BLaER1 treated with 17β-estradiol and CSF1 and Interleukin-3, amounts not matched to agents 10 nM and 100 nM (cell line): ENCODE data around the gene TPRG1L.
"Not testable (repeated sequence)": the region's sequence is repeated elsewhere in the genome, so short reads cannot be mapped to it uniquely, and the experiment has no call there.

Source experiments
- H3K27ac ChIP-seq, 11 experiments: shearing (Covaris generic); formaldehyde crosslinking; 2 replicates each; pipeline ENCODE4 v1.8.1; 2022
- H3K27me3 ChIP-seq, 11 experiments: shearing (Covaris generic); formaldehyde crosslinking; 2 replicates each; pipeline ENCODE4 v1.8.1; 2022
- H3K36me3 ChIP-seq, 11 experiments: shearing (Covaris generic); formaldehyde crosslinking; 2 replicates each; pipeline ENCODE4 v1.8.1; 2022
- H3K4me1 ChIP-seq, 10 experiments: shearing (Covaris generic); formaldehyde crosslinking; 2 replicates each; pipeline ENCODE4 v1.8.1; 2022
- H3K4me2 ChIP-seq, 11 experiments: shearing (Covaris generic); formaldehyde crosslinking; 2 replicates each; pipeline ENCODE4 v1.8.1; 2022
- H3K4me3 ChIP-seq, 10 experiments: shearing (Covaris generic); formaldehyde crosslinking; 2 replicates each; pipeline ENCODE4 v1.8.1; 2022
- H3K9ac ChIP-seq, 11 experiments: shearing (Covaris generic); formaldehyde crosslinking; 2 replicates each; pipeline ENCODE4 v1.8.1; 2022
- H3K9me3 ChIP-seq, 11 experiments: shearing (Covaris generic); formaldehyde crosslinking; replicated peaks in 1 of 11; 2 replicates each; pipeline ENCODE4 v1.8.1; 2022
- H4K20me1 ChIP-seq, 11 experiments: shearing (Covaris generic); formaldehyde crosslinking; 2 replicates each; pipeline ENCODE4 v1.8.1; 2022
- Cebpa-rat ChIP-seq, 11 experiments: shearing (Covaris generic); IDR thresholded peaks; 2 replicates each; pipeline ENCODE4 v1.8.1; 2022

Gene TPRG1L

DNA sequence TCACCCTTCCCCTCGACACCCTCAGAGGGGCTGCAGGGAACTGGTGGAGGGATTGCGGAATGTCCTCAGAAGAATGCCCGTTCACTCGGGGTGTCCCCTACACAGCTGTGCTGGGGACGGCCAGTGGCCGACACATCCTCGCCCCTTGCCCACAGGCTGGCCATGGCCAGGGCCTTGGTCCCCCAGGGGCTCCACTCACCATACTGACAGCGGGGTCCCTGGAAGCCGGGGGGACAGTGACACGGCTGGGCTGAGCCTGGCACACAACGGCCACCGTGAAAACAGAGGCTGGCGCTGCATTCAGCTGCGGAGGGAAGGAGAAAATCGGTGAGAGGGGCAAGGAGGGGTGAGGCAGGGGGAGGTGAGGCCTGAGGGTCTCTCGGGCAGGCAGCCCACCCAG lies 45.2 kb upstream of the TPRG1L start:
- TF ChIP-seq Cebpa-rat (IDR thresholded peaks at IDR 0.05) = no peak
- peaks cover 9 to 30% (median 20%) of the 10 kb centered on the region in 11 experiments; a peak in 21 of 22 replicates for H3K9me3 ChIP-seq
- peak overlapping the region in 7 of 11 experiments; percentile 64 to 85 (median 79); a peak in 13 of 22 replicates for H3K27ac ChIP-seq
- H3K9ac ChIP-seq = peak overlapping the region in 7 of 11 experiments; percentile 48 to 73 (median 60); a peak in 12 of 22 replicates
- H3K36me3 ChIP-seq = peaks cover 0 to 28% (median 15%) of the 10 kb centered on the region in 11 experiments; a peak in 14 of 22 replicates
- H4K20me1 ChIP-seq = peaks cover 0 to 84% (median 26%) of the 10 kb centered on the region in 11 experiments; a peak in 16 of 22 replicates
- peak overlapping the region; percentile 73 to 100 (median 95) for H3K4me2 ChIP-seq
- peaks cover 54 to 87% (median 82%) of the 10 kb centered on the region in 10 experiments for H3K4me1 ChIP-seq
- H3K4me3 ChIP-seq = no peak overlapping the region; a peak in 4 of 20 replicates
- peaks cover 0 to 30% (median 20%) of the 10 kb centered on the region in 11 experiments; a peak in 19 of 22 replicates for H3K27me3 ChIP-seq

DNA sequence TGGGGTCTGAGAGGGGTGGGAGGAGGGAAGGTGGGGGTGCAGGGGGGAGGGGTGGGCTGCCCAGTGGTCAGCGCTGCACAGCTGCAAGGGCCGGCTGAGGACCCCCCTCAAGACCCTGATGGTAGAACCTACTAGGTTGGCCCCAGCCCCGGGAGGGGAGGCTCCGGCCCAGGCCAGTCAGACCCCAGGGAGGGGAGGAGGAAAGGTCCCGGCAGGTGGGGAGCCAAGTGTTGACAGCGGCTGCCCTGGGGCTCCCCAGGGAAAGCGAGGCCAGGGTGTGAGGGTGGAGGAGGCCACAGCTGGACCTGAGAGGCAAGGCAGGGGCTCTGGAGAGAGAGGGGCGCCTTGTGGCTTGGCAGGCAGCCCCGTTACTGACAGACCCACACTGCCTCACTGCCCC lies 44.6 kb upstream of the TPRG1L start:
- Histone ChIP-seq H3K27me3 (peaks cover 0 to 27% (median 20%) of the 10 kb centered on the region in 11 experiments; a peak in 19 of 22 replicates), H4K20me1 (peaks cover 0 to 82% (median 23%) of the 10 kb centered on the region in 11 experiments; a peak in 16 of 22 replicates), H3K4me2 (peak overlapping the region in 10 of 11 experiments; percentile 47 to 100 (median 96); a peak in 18 of 22 replicates), H3K9me3 (peaks cover 8 to 30% (median 21%) of the 10 kb centered on the region in 11 experiments; a peak in 21 of 22 replicates), H3K27ac (peak overlapping the region in 8 of 11 experiments; percentile 39 to 92 (median 80); a peak in 15 of 22 replicates), H3K9ac (peak overlapping the region in 6 of 11 experiments; percentile 36 to 80 (median 65); a peak in 7 of 22 replicates), H3K4me3 (no peak overlapping the region), H3K36me3 (peaks cover 0 to 25% (median 10%) of the 10 kb centered on the region in 11 experiments; a peak in 14 of 22 replicates), H3K4me1 (peaks cover 54 to 92% (median 87%) of the 10 kb centered on the region in 10 experiments)
- TF ChIP-seq Cebpa-rat (IDR thresholded peaks at IDR 0.05) = no peak

DNA sequence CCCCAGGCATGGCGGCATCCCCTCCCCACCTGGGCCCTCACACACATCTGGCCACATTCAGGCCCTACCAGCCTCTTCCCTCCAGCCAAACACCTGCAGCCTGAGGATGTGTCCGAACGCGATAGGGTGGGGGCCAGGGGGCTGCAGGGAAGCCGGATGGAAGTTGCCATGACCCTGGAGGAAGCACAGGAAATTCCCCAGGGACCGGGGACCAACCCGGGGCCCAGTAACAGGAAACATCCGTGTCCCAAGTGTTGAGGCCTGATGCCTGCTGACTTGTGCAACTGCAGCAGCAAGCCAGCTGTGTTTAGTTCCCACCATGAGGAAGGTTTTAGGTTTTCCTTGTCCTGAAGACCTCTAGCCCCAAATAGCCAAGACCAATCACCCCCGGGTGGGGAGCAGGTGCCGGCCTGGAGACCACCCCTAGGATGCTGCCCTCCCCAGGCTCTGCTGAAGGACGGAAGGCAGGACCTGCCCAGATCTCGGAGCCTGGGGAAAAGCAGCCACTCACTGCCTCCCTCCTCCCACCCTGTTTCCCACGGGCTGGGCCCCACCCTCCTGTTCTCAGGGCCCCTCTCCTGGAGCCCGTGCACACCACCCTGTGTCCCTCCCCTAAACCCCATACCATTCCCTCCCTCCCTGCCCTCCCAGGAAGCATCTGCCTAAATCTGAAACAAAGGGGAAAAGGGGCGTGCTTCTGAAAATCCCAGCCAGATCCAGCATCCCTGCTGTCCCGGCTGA lies 43.3 kb upstream of the TPRG1L start:
- H3K36me3 ChIP-seq = peaks cover 0 to 22% (median 6%) of the 10 kb centered on the region in 11 experiments; a peak in 9 of 22 replicates
- H3K27me3 ChIP-seq = peaks cover 0 to 20% (median 14%) of the 10 kb centered on the region in 11 experiments; a peak in 18 of 22 replicates
- H3K4me1 ChIP-seq = peaks cover 54 to 85% (median 79%) of the 10 kb centered on the region in 10 experiments
- peak overlapping the region in 8 of 11 experiments; percentile 65 to 92 (median 80); a peak in 17 of 22 replicates for H3K27ac ChIP-seq
- H3K4me3 ChIP-seq = peak overlapping the region in 6 of 10 experiments; percentile 19 to 49 (median 34); a peak in 10 of 20 replicates
- H3K9ac ChIP-seq = peak overlapping the region; percentile 22 to 80 (median 68); a peak in 19 of 22 replicates
- peak in 9 of 11 experiments; percentile 11 to 96 (median 89); a peak in 15 of 22 replicates for TF ChIP-seq Cebpa-rat (IDR thresholded peaks at IDR 0.05)
- H3K9me3 ChIP-seq = peaks cover 0 to 29% (median 22%) of the 10 kb centered on the region in 11 experiments; a peak in 12 of 22 replicates
- peak overlapping the region; percentile 47 to 100 (median 95) for H3K4me2 ChIP-seq
- peaks cover 0 to 72% (median 17%) of the 10 kb centered on the region in 11 experiments; a peak in 16 of 22 replicates for H4K20me1 ChIP-seq

DNA sequence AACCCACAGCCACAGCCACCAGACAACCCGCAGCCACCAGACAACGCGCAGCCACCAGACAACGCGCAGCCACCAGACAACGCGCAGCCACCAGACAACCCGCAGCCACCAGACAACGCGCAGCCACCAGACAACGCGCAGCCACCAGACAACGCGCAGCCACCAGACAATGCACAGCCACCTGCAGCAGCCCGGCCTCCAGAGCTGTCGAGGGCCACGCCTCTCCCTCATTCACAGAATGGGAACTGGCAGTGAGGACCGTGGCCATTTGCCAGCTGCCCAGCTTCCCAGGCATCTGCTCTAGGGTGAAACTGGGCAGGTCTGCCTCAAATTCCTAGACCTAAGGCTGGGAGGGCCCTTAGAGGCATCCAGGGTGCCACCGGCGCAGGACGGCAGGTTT lies 41.1 kb upstream of the TPRG1L start:
- not testable (repeated sequence) for H3K9ac ChIP-seq, H3K4me3 ChIP-seq
- Histone ChIP-seq H3K36me3 (peaks cover 0 to 26% (median 7%) of the 10 kb centered on the region in 11 experiments; a peak in 9 of 22 replicates), H3K9me3 (peaks cover 0 to 32% (median 16%) of the 10 kb centered on the region in 11 experiments; a peak in 12 of 22 replicates), H4K20me1 (peaks cover 0 to 54% (median 0%) of the 10 kb centered on the region in 11 experiments; a peak in 8 of 22 replicates), H3K4me2 (peak overlapping the region in 8 of 11 experiments; percentile 17 to 64 (median 50); a peak in 8 of 22 replicates), H3K27me3 (peaks cover 0 to 17% (median 12%) of the 10 kb centered on the region in 11 experiments; a peak in 18 of 22 replicates), H3K4me1 (peaks cover 36 to 63% (median 57%) of the 10 kb centered on the region in 10 experiments), H3K27ac (peak overlapping the region in 2 of 11 experiments; percentile 51 to 57; a peak in 5 of 22 replicates)

DNA sequence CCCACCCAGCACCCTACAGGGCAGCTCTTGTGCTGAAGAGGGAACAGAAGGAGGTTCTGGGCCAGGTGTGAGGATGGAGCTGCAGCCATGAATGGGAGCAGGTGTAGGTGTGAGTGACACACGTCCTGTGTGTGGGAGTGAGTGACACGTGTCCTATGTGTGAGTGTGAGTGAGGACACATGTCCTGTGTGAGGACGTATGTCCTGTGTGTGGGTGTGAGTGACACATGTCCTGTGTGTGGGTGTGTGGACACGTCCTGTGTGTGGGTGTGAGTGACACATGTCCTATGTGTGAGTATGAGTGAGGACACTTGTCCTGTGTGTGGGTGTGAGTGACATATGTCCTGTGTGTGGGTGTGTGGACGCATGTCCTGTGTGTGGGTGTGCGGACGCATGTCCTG lies 39.9 kb upstream of the TPRG1L start:
- Histone ChIP-seq H3K4me2 (peak overlapping the region in 8 of 11 experiments; percentile 17 to 64 (median 52); a peak in 15 of 22 replicates), H4K20me1 (peaks cover 0 to 50% (median 0%) of the 10 kb centered on the region in 11 experiments; a peak in 8 of 22 replicates)
- no peak for TF ChIP-seq Cebpa-rat (IDR thresholded peaks at IDR 0.05)

DNA sequence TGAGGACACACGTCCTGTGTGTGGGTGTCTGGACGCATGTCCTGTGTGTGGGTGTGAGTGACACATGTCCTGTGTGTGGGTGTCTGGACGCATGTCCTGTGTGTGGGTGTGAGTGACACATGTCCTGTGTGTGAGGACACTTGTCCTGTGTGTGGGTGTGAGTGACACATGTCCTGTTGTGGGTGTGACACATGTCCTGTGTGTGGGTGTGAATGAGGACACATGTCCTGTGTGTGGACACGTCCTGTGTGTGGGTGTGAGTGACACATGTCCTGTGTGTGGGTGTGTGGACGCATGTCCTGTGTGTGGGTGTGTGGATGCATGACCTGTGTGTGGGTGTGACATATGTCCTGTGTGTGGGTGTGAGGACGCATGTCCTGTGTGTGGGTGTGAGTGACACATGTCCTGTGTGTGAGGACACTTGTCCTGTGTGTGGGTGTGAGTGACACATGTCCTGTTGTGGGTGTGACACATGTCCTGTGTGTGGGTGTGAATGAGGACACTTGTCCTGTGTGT lies 39.4 kb upstream of the TPRG1L start:
- Histone ChIP-seq H3K27ac (peak overlapping the region in 4 of 11 experiments; percentile 21 to 66 (median 54); a peak in 6 of 22 replicates), H3K4me2 (peak overlapping the region in 4 of 11 experiments; percentile 17 to 64 (median 54); a peak in 5 of 22 replicates), H3K36me3 (peaks cover 0 to 35% (median 11%) of the 10 kb centered on the region in 11 experiments; a peak in 10 of 22 replicates), H3K9me3 (peaks cover 0 to 32% (median 15%) of the 10 kb centered on the region in 11 experiments; a peak in 12 of 22 replicates), H4K20me1 (peaks cover 0 to 52% (median 0%) of the 10 kb centered on the region in 11 experiments; a peak in 9 of 22 replicates), H3K4me1 (peaks cover 22 to 59% (median 43%) of the 10 kb centered on the region in 10 experiments)
- not testable (repeated sequence) for H3K27me3 ChIP-seq, H3K4me3 ChIP-seq, H3K9ac ChIP-seq

More for the DNA sequence above, 39.9 kb upstream of the TPRG1L start:
- Histone ChIP-seq H3K9me3 (peaks cover 0 to 32% (median 15%) of the 10 kb centered on the region in 11 experiments; a peak in 12 of 22 replicates), H3K4me1 (peaks cover 25 to 59% (median 46%) of the 10 kb centered on the region in 10 experiments), H3K27ac (peak overlapping the region in 4 of 11 experiments; percentile 13 to 66 (median 54); a peak in 6 of 22 replicates), H3K4me3 (no peak overlapping the region), H3K9ac (no peak overlapping the region), H3K36me3 (peaks cover 0 to 30% (median 11%) of the 10 kb centered on the region in 11 experiments; a peak in 10 of 22 replicates), H3K27me3 (peaks cover 0 to 5% (median under 1%) of the 10 kb centered on the region in 11 experiments; a peak in 6 of 22 replicates)

DNA sequence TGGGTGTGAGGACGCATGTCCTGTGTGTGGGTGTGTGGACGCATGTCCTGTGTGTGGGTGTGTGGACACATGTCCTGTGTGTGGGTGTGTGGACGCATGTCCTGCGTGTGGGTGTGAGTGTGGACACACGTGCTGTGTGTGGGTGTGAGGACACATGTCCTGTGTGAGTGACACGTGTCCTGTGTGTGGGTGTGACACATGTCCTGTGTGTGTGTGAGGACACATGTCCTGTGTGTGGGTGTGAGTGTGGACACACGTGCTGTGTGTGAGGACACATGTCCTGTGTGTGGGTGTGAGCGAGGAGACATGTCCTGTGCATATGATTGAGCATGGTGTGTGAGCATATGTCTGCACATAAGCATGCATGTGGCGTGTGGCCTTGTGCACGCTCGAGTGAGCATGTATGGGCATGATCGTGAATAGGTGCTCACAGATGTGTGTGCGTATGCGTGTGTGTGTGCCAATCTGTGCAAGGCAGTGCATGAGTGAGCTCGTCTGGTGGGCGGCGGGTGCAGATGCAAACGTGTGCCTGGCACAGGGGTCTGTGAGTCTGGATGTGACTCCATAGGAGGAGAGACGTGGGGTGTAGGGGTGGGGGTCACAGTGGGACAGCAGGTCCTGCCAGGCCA lies 38.8 kb upstream of the TPRG1L start:
- Histone ChIP-seq H3K4me3 (no peak overlapping the region), H3K4me2 (no peak overlapping the region), H3K27ac (peak overlapping the region in 4 of 11 experiments; percentile 21 to 66 (median 54); a peak in 7 of 22 replicates), H4K20me1 (peaks cover 0 to 54% (median 0%) of the 10 kb centered on the region in 11 experiments; a peak in 9 of 22 replicates), H3K27me3 (peaks cover 0 to 4% (median 0%) of the 10 kb centered on the region in 11 experiments; a peak in 3 of 22 replicates), H3K36me3 (peaks cover 0 to 38% (median 11%) of the 10 kb centered on the region in 11 experiments; a peak in 10 of 22 replicates), H3K9ac (no peak overlapping the region), H3K4me1 (peaks cover 18 to 58% (median 43%) of the 10 kb centered on the region in 10 experiments), H3K9me3 (peaks cover 0 to 32% (median 15%) of the 10 kb centered on the region in 11 experiments; a peak in 12 of 22 replicates)
- no peak for TF ChIP-seq Cebpa-rat (IDR thresholded peaks at IDR 0.05)
